ENCODE results near the gene CNBP.

DNA sequence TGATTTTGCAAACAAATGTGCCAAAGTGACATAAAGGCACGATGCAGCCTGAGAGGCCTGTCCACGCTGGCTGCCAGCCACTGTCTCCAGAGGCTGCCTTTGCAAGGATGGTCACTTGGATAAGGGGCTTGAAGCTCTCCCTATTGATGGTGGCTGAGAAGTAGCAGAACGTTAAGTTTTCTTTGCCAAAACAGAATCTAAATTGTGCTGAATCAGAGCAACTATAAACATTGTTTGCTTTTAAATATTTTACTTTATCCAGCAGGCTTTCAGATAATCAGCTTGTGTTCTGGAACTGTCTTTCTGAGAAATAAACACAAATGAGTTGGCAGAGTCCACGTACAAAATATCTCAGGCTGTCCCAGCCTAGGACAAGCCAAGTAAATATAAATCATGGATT, 23.8 kb upstream of the CNBP start:
- TF ChIP-seq, protein P1, sequence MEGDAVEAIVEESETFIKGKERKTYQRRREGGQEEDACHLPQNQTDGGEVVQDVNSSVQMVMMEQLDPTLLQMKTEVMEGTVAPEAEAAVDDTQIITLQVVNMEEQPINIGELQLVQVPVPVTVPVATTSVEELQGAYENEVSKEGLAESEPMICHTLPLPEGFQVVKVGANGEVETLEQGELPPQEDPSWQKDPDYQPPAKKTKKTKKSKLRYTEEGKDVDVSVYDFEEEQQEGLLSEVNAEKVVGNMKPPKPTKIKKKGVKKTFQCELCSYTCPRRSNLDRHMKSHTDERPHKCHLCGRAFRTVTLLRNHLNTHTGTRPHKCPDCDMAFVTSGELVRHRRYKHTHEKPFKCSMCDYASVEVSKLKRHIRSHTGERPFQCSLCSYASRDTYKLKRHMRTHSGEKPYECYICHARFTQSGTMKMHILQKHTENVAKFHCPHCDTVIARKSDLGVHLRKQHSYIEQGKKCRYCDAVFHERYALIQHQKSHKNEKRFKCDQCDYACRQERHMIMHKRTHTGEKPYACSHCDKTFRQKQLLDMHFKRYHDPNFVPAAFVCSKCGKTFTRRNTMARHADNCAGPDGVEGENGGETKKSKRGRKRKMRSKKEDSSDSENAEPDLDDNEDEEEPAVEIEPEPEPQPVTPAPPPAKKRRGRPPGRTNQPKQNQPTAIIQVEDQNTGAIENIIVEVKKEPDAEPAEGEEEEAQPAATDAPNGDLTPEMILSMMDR (conservative IDR thresholded peaks at IDR 0.05; ENCODE audit: low read depth, low read length), result no peak
- TF ChIP-seq EZH2 (IDR thresholded peaks at IDR 0.05; ENCODE audit: low read length, unreplicated experiment), result no peak
